HG03108 (cell line): ENCODE measurements around the gene KAT2A.

ENCODE experiments used
- ATAC-seq: cut with Tn5 transposase; IDR thresholded peaks from one replicate; pipeline ENCODE4 v1.9.1; 2021; ENCODE audit warnings: moderate library complexity; ENCODE audit not compliant: unreplicated experiment

KAT2A gene

GRCh38 chr17:42065201-42065600, 56.0 kb downstream of the KAT2A start:
- ATAC-seq: no peak
